Right lung (tissue), 10 donors: ENCODE data around the gene DYRK1B. TPM values are rescaled to one million over a fixed set of nuclear protein-coding genes. Genes with fewer than 3 reads are reported as not detected.
"Not testable (repeated sequence)": the region's sequence is repeated elsewhere in the genome, so short reads cannot be mapped to it uniquely, and the experiment has no call there.

Experiments used
- DNase-seq, 2 donors: peaks; one replicate each; pipeline ENCODE4 v3.0.0-alpha.2; 2013
- long read RNA-seq, 8 donors: transcript quantifications; one replicate each; lab custom pipeline, GENCODE V29; 2026
- polyA plus RNA-seq, 5 donors: library from polyadenylated mRNA; unstranded; fragments of 120-200 nt; gene quantifications; one replicate each; pipeline versions ENCODE4 v1.2.1 to v1.2.3, GENCODE V29; 2013; ENCODE audit warnings: inconsistent platforms in 1 of 5, low replicate concordance in 1 of 5; ENCODE audit not compliant: insufficient read length in 5 of 5, insufficient read depth in 1 of 5

DYRK1B gene
- polyA plus RNA-seq = 10 to 100 TPM; 23.8 to 30.9 (median 25.3) TPM
- long read RNA-seq, donor 1, transcript DYRK1B-201 (11 exons, 2,535 nt) = major isoform, 5 of 19 reads
- long read RNA-seq, donor 1, partial matches to known transcripts = 6 of 19 reads
- long read RNA-seq, donor 1, other reads (novel, unspliced or antisense) = 0 of 19 reads
- long read RNA-seq, donor 2, transcript DYRK1B-203 (11 exons, 2,007 nt) = major isoform, 5 of 10 reads
- long read RNA-seq, donor 2, partial matches to known transcripts = 0 of 10 reads
- long read RNA-seq, donor 2, other reads (novel, unspliced or antisense) = 0 of 10 reads
- long read RNA-seq, donor 3, partial matches to known transcripts = 11 of 15 reads
- long read RNA-seq, donor 3, other reads (novel, unspliced or antisense) = 0 of 15 reads
- long read RNA-seq, donor 4 = 0 reads
- long read RNA-seq, donor 5, partial matches to known transcripts = 0 of 8 reads
- long read RNA-seq, donor 5, other reads (novel, unspliced or antisense) = 0 of 8 reads
- long read RNA-seq, donor 6, partial matches to known transcripts = 0 of 8 reads
- long read RNA-seq, donor 6, other reads (novel, unspliced or antisense) = 0 of 8 reads
- long read RNA-seq, donor 7, partial matches to known transcripts = 0 of 10 reads
- long read RNA-seq, donor 7, other reads (novel, unspliced or antisense) = 0 of 10 reads
- long read RNA-seq, donor 8, partial matches to known transcripts = 0 of 4 reads
- long read RNA-seq, donor 8, other reads (novel, unspliced or antisense) = 0 of 4 reads

- peak; percentile 97 for DNase-seq
Measured at GRCh38 chr19:39833464-39834286, at the start of gene DYRK1B. Gene DYRK1B, minus strand, starts transcription at chr19:39834162. Its CDS starts 2,295 bp downstream, at chr19:39831867.

- not testable (repeated sequence) for DNase-seq
Measured at GRCh38 chr19:39882645-39883044, 48.7 kb upstream of the DYRK1B start.

GRCh38 chr19:39881495-39882110, 47.6 kb upstream of the DYRK1B start:
- DNase-seq = not testable (repeated sequence)

GRCh38 chr19:39880241-39880640, 46.3 kb upstream of the DYRK1B start:
- DNase-seq = not testable (repeated sequence)

GRCh38 chr19:39879796-39880195, 45.8 kb upstream of the DYRK1B start:
- not testable (repeated sequence) for DNase-seq

- not testable (repeated sequence) for DNase-seq
Measured at GRCh38 chr19:39878866-39879265, 44.9 kb upstream of the DYRK1B start.

- no peak for DNase-seq
Measured at GRCh38 chr19:39878398-39878797, 44.4 kb upstream of the DYRK1B start.

GRCh38 chr19:39877982-39878381, 44.0 kb upstream of the DYRK1B start:
- not testable (repeated sequence) for DNase-seq

GRCh38 chr19:39877488-39877887, 43.5 kb upstream of the DYRK1B start:
- peak in 1 of 2 donors; percentile 54 for DNase-seq

- not testable (repeated sequence) for DNase-seq
Measured at GRCh38 chr19:39876486-39876885, 42.5 kb upstream of the DYRK1B start.

- DNase-seq = not testable (repeated sequence)
Measured at GRCh38 chr19:39875401-39875864, 41.5 kb upstream of the DYRK1B start.

GRCh38 chr19:39874404-39874803, 40.4 kb upstream of the DYRK1B start:
- DNase-seq = no peak

GRCh38 chr19:39873385-39873784, 39.4 kb upstream of the DYRK1B start:
- no peak for DNase-seq

GRCh38 chr19:39871886-39872866, 38.2 kb upstream of the DYRK1B start:
- DNase-seq = no peak

GRCh38 chr19:39871362-39871761, 37.4 kb upstream of the DYRK1B start:
- no peak for DNase-seq

GRCh38 chr19:39870171-39870971, 36.4 kb upstream of the DYRK1B start:
- no peak for DNase-seq

GRCh38 chr19:39867952-39868351, 34.0 kb upstream of the DYRK1B start:
- DNase-seq = no peak

GRCh38 chr19:39867133-39867532, 33.2 kb upstream of the DYRK1B start:
- no peak for DNase-seq

- DNase-seq = no peak
Measured at GRCh38 chr19:39865953-39866352, 32.0 kb upstream of the DYRK1B start.
